Measurements from ENCODE around the gene RNF213. TPM values are rescaled to one million over a fixed set of nuclear protein-coding genes. Genes with fewer than 3 reads are reported as not detected.

Gene RNF213
- total RNA-seq, 1 experiment from 2014 or later: 44.5 TPM

DNA sequence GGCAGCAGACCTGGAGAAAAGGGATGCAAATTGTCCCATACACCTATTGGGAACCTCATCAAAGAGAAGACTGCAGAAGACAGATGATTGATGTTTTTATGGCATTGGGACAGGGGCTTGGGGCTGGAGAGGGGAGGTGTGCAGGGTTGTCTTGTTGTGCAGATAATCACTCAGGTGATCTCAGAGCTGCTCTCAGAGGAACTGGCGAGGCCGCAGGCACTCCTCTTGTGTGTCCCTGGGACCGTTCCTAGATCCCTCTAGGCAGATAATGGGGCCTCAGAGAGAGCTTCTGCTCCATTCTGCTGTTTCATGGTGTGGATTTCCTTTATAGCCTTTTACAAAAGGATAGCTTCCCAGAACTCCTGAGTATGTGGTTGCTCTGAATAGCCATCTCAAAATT is 1.6 kb downstream of the RNF213 start:
- DNase-seq (ENCODE audit: low read depth, low spot score) (no peak), ATAC-seq (no peak)
- TF ChIP-seq ELF1 (IDR thresholded peaks at IDR 0.05; ENCODE audit: borderline replicate concordance, low read depth) (no peak), CBX3 (IDR thresholded peaks at IDR 0.05; ENCODE audit: low read depth) (no peak), RAD21 (IDR thresholded peaks at IDR 0.05; ENCODE audit: low read depth) (no peak)
- CTCF ChIA-PET: no interaction called here
- H3K4me3 ChIP-seq (replicated peaks in 1 of 2; ENCODE audit: low read depth in 1 of 2, low read length in 2 of 2): peak overlapping the region in 1 of 2 experiments; percentile 90; a peak in 2 of 4 replicates
- no peaks in the 10 kb centered on the region for H3K9me3 ChIP-seq (ENCODE audit: control insufficient read depth in 1 of 2, insufficient read depth in 1 of 2, low read depth in 1 of 2, low read length in 2 of 2)
- no peaks in the 10 kb centered on the region for H4K20me1 ChIP-seq (ENCODE audit: insufficient read depth)
- no peaks in the 10 kb centered on the region for H3K27me3 ChIP-seq (ENCODE audit: insufficient read depth, low read length)
- no peak overlapping the region; the same call in 1 of the 2 replicates for H3K9ac ChIP-seq (ENCODE audit: low read length)
- H3K36me3 ChIP-seq (ENCODE audit: control insufficient read depth in 1 of 2, insufficient read depth in 2 of 2, low read length in 2 of 2): no peaks in the 10 kb centered on the region
- POLR2A ChIA-PET: no interaction called here
- H3K4me1 ChIP-seq (ENCODE audit: control insufficient read depth in 1 of 2, insufficient read depth in 2 of 2, low read length in 2 of 2): peaks cover 26 to 42% of the 10 kb centered on the region in 2 experiments
- no peak overlapping the region for H2AFZ ChIP-seq (ENCODE audit: low read depth, low read length, poor library complexity, severe bottlenecking)
- H3K27ac ChIP-seq (ENCODE audit: low read depth, low read length): no peak overlapping the region
- no TSS peak for BruUV-seq (replicated peaks)
- RAD21 ChIA-PET (ENCODE audit: low non-redundant PET in 1 of 2, low total read pairs in 2 of 2, uncharacterized antibody in 2 of 2, unreplicated experiment in 2 of 2): no interaction called here
- H3K79me2 ChIP-seq (ENCODE audit: insufficient read depth, low read length): no peaks in the 10 kb centered on the region
- peak overlapping the region; percentile 94 for H3K4me2 ChIP-seq (ENCODE audit: low read length)
- H3K9me2 ChIP-seq (ENCODE audit: insufficient read depth): no peaks in the 10 kb centered on the region
- intact Hi-C loops (cut with micrococcal nuclease): no loop called here

DNA sequence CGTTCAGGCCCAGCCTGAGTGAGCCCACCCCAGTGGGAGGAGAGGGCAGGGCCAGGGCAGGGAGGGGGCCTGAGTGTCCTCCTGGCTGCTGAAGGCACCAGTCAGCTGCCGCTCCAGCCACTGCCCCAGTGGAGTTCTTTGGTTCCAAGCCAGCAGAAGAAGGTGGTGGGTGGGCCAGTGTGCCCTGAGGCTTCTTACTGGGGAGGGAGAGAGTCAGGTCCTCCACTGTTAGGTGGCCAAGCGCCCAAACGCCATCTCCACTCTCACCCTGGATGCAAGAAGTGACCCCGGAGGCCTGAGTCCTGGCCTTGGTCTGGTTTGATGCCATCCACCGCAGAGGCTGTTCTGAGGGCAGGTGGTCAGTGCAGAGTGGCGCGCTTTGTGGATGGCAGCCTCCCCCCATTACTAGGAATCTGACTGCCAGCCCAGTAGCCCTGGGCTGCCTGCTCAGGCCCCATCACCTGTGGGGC is 2.2 kb downstream of the RNF213 start:
- Histone ChIP-seq H3K27ac (ENCODE audit: low read depth, low read length) (no peak overlapping the region), H3K4me3 (replicated peaks in 1 of 2; ENCODE audit: low read depth in 1 of 2, low read length in 2 of 2) (no peak overlapping the region), H3K79me2 (ENCODE audit: insufficient read depth, low read length) (no peaks in the 10 kb centered on the region), H3K4me2 (ENCODE audit: low read length) (no peak overlapping the region), H3K9me3 (ENCODE audit: control insufficient read depth in 1 of 2, insufficient read depth in 1 of 2, low read depth in 1 of 2, low read length in 2 of 2) (no peaks in the 10 kb centered on the region), H3K4me1 (ENCODE audit: control insufficient read depth in 1 of 2, insufficient read depth in 2 of 2, low read length in 2 of 2) (peaks cover 21 to 37% of the 10 kb centered on the region in 2 experiments), H3K9ac (ENCODE audit: low read length) (no peak overlapping the region), H3K9me2 (ENCODE audit: insufficient read depth) (no peaks in the 10 kb centered on the region), H3K36me3 (ENCODE audit: control insufficient read depth in 1 of 2, insufficient read depth in 2 of 2, low read length in 2 of 2) (no peaks in the 10 kb centered on the region), H3K27me3 (ENCODE audit: insufficient read depth, low read length) (no peaks in the 10 kb centered on the region), H4K20me1 (ENCODE audit: insufficient read depth) (no peaks in the 10 kb centered on the region), H2AFZ (ENCODE audit: low read depth, low read length, poor library complexity, severe bottlenecking) (no peak overlapping the region)
- TF ChIP-seq RAD21 (IDR thresholded peaks at IDR 0.05; ENCODE audit: low read depth): no peak
- TF ChIP-seq TCF7L2 (IDR thresholded peaks at IDR 0.05; ENCODE audit: borderline replicate concordance, extremely low read depth, insufficient read depth, insufficient read length): no peak
- no peak for TF ChIP-seq CBX3 (IDR thresholded peaks at IDR 0.05; ENCODE audit: low read depth)
- no peak for TF ChIP-seq CEBPB (IDR thresholded peaks at IDR 0.05; ENCODE audit: low read depth)
- RAD21 ChIA-PET (ENCODE audit: low non-redundant PET in 1 of 2, low total read pairs in 2 of 2, uncharacterized antibody in 2 of 2, unreplicated experiment in 2 of 2): no interaction called here
- intact Hi-C loops (cut with micrococcal nuclease): no loop called here
- DNase-seq (ENCODE audit: low read depth, low spot score) (no peak), ATAC-seq (no peak)
- BruUV-seq (replicated peaks): no TSS peak
- POLR2A ChIA-PET: no interaction called here
- CTCF ChIA-PET: no interaction called here
